Ovary (tissue), 3 donors: ENCODE measurements around the gene MAP7.

Experiments used
- CTCF ChIP-seq, 3 donors: fragments of 450-650 bp in 2 of 3; fragments of 200-600 bp in 1 of 3; IDR thresholded peaks; one replicate each; pipeline versions ENCODE4 v1.5.1 to v1.8.0; 2016 to 2022; ENCODE audit warnings: antibody characterized with exemption in 3 of 3, mild to moderate bottlenecking in 1 of 3
- EP300 ChIP-seq: sonication (generic); formaldehyde crosslinking; IDR thresholded peaks from one replicate; pipeline ENCODE4 v1.6.1; 2017; ENCODE audit warnings: antibody characterized with exemption
- donor health status: DM: no; HTN: no; CAD: no.

- TF ChIP-seq EP300 = no peak
- no peak for TF ChIP-seq CTCF (IDR thresholded peaks at IDR 0.05)
These were observed 38.3 kb downstream of the MAP7 start for GRCh38 chr6:136511926-136512325.
